Activated CD8-positive, alpha-beta memory T cell treated with anti-CD3 and anti-CD28 coated beads for 1 hour (primary cell): Measurements from ENCODE around the gene NCR2.

ENCODE experiments used
- DNase-seq, 2 donors: peaks; one replicate each; pipeline ENCODE4 v3.0.0-alpha.2; 2020; ENCODE audit warnings: low read depth in 1 of 2; ENCODE audit errors: extremely low read depth in 1 of 2

NCR2 gene

DNA sequence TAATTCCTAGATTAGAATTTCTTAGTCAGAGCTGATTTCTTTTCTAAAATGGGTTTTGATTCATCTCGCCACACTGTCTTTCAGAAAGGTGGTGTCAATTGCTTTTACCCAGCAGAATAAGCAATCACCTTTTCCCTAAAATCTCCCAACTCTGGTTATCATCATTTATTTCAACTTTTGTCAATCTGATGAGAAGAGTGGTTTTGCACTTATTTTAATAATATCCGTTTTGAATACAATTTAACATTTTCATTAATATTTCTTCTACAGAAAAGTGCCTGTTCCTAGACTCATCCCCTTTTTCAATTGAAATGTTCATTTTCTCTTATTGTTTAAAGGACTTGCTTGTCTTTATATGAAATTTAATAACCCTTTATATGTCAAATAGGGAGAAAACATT is 8.2 kb upstream of the NCR2 start:
- no peak for DNase-seq

DNA sequence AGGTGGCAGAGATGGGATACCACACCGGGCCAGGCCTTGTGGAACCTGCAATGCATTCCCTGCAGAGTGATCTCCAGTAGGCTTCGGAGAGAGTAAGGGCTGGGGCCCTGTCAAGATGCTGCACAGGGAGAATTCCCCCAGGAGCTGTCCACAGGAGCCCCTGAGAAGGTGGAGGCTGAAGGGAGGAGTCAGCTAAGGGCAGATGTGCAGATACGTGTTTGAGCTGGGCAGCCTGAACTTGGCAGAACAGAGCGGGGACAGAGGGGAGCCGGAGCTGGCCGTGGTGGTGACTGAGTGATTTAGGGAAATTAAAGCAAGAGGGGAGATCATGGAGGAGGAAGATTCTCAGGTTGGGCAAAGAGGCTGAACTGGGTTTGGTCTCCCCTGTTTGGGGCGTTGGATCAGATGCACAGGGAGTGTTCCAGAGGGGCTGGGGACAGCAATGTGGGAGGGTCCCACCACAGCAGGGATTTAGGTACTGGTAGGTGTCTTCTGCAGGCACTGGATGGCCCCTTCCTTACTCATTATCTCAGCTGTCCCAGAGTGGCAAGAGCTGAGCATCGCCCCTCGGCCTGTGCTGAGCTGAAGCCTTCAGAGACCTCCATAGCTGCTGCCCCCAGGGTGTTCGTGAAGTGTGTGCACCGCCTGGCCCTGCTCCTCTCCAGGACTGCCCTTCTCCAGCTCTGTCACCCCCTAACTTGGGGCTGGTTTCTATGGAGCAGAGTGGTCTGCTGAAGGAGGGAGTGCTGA is 3.8 kb upstream of the NCR2 start:
- no peak for DNase-seq

DNA sequence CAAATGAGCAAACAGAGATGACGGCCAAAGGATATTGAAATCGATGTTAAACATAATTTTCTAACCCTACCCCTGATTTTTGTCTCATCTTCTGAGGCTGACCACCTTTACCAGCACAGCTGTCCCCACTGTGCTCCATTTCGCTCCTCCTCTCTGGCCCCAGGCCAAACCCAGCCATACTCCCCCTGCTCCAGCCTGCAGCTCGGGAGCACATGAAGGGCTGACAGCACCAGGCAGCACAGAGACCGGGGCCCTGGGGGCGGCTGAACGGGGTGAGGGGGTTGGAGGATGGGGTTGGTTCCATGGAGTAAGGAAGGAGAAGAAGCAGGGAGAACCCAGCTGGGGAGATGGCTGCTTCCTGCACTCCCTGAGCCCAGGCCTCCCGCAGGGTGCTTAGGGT is 3.2 kb upstream of the NCR2 start:
- no peak for DNase-seq

DNA sequence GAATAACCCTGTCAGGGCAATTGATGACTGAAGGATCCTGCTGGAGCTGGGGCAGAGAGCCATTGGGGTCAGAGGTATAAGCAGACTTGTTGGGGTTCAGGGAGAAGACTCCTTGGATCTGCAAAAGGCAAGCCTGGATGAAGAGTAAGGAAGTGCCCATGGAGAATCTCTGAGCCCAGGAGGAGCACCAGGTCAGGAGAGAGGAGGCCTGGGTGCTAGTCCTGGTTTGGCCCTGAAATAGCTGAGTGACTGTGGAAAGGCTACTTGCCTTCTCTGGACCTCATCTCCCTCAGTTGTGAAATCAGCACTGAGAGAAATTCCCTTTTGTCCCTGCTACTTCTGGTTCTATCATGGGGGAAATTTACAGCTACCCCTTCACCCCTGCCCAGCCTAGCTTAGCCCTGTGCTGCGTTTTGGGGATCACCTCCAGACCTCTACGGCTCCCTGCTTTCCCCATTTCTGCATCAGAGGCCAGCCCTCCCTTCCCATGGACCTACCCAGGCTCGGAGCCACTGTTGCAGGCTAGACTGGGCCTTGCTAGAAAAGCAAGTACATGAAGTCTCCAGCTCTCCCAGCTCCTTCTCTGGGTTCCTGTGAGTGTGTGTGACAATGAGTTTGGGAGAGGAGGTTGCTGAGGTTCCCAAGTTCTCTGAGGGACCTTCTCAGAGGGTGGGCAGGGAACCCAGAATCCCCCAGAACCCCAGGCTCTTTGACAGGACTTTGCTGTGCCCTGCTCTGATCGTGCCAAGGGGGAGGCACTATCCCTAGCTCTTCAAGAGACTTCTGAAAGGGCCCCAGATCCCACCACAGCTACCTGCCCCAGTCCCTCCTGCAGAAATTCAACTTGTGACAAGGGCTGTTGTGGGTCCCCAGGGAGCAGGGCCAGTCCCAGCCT is 2.3 kb upstream of the NCR2 start:
- no peak for DNase-seq

DNA sequence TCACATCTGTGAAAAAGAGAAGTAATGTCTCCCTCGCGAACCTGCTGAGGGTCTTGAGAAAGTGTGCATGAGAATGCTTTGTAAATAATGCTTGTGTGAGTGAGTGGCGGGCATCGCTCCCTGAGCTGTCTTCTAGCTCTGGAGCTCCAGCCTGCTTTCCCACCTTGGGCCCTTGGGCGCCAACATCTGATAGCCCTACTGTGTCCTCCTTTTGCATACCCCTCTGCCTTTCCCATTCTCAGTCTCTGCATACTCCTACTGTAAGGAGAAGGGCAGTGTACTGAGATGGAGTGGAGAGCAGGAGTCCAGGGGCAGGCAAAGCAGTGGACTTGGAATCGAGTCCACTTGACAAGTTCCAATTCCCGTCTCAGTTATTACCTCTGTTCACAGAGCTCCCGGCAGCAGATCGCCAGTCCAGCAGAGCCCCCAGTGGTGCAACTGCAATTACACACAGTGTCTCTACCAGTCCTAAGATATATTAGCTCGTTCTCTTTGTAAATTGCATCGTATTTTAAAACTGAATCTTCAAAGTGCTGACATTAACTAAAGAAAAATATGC is 847 bp upstream of the NCR2 start:
- no peak for DNase-seq

DNA sequence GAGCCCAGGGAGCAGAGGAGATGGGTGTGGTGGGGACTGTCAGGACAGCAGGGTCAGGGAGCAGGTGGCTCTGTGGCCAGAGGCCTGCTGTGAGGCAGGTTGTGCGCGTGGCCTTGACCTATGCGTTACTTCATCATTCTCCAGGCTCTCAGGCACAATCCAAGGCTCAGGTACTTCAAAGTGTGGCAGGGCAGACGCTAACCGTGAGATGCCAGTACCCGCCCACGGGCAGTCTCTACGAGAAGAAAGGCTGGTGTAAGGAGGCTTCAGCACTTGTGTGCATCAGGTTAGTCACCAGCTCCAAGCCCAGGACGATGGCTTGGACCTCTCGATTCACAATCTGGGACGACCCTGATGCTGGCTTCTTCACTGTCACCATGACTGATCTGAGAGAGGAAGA is 535 bp downstream of the NCR2 start:
- no peak for DNase-seq

DNA sequence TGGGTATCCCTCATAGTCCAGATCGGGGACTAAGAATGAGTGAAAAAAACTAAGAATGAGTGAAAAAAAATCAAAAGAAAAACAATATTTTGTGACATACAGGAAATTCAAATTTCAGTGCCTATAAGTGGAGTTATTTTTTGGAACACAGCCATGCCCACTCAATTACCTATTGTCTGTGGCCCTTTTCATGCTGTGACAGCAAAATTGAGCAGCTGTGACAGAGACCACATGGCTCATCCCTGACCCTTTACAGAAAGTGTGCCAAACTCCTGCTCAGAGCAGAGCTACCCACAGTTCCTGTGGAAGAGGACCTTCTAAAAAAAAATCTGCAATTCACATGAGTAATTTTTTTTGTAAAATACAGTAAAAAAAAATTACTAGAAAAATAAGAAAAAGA is 1.4 kb downstream of the NCR2 start:
- no peak for DNase-seq

DNA sequence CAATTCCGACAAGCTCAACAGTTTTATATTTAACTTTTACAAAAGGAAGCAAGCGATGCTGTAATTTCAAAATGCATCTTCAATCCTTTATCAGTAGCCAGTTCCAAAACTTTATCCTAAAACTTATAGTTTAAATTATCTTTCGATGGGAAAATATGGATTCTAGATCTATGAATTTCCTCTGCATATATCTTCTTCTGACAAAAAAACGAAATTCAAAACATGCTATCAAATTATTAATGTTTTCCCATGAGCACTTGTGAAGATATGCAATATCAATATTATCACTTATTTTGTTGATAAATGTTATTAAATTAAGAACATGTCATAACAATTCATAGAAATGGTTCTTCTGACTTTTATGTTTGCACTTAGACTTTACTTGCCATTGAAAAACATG is 2.3 kb downstream of the NCR2 start:
- no peak for DNase-seq

DNA sequence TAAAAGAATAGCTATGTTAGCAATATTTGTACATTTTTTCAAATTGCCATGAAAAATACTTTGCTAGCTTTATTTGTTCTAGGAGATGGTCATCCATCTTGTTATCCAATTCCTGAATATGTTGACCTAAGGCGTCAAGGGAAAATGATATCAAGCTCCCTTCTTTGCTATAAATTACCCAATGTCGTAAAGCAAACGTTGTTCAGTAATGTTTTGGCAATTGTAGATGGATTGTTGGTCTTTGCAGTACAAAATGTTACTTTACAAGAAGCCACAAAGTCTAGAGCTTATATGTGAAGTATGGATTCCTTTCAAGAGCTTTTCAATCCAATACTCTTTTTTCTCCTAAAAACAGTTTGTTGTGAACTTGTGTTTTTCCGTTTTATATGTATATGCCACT is 3.3 kb downstream of the NCR2 start:
- no peak for DNase-seq

DNA sequence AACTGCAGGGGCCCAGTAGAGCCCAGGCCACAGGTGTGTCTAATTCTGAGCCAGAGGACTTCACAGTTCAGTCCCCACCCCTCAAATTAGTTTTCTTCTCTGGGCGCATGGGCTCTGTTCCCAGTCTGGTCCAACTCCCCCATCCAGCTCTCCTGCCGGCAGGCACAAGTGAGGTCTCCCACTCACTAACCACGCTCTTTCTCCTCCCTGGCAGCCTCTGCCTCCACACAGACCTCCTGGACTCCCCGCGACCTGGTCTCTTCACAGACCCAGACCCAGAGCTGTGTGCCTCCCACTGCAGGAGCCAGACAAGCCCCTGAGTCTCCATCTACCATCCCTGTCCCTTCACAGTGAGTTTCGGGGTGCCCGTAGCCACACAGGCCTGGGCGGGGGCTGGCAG is 6.2 kb downstream of the NCR2 start:
- no peak for DNase-seq

DNA sequence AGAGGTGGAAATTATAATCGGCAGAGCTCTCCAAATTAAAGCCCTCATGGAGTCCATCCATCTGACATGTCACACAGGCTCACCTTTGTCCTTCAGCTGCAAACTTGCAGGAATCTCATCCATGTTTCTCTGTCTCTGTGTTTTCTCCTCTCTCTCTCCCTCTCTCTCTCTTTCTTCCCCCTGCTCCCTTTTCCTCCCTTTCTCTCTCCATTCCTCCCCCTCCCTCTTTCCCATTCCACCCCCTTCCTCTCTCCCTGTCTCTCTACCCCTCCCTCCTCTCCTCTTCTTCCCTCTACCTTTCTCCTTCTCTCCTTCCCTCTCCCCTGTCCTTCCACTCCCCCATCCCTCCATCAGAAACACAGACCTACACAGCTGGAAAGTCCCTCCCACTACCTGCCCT is 6.8 kb downstream of the NCR2 start:
- DNase-seq: no peak

DNA sequence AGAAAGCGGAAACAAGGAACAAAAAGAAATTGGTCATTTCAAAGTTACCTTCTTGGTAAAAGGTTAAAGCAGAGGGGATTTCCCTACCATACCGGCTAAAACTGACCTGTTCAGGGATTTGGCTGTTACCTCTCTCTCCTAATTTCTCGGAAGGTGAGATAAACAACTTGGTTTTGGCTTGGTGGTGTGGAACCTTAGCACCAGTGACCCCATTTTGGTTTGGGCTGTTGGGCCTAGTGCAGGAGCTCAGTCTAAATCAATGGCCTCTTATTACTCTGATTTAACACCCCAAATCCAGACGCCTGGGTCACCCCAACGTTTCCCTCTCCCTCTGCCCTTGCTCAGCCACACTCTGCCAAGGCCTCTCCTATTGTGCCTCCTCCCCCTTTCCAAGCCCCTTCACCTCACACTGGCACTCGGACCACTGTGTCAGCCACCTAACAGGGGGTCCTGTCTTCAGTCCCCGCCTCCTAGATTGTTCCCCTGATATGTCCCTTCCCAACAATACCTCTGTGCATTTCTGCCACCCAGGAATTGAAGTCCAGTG is 8.3 kb downstream of the NCR2 start:
- DNase-seq: no peak

DNA sequence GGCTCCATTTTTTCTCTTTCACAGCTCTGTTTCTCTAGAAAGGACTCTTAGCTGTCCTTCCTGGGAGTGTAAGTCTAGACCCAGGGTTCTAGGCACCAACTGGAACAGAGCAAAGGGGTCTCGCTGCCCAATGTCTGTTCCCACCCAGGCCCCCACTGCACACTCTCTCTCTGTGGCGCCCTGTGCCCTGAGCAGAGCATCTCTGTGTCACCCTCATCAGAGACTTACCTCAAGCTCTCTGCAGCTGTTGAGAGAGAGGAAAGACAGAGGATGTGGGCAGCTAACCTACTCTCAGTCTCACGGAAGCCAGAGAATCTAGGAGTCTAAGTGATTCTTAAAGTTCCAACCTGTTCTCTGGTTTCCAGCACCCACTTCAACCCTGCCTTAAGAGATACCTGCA is 9.5 kb downstream of the NCR2 start:
- DNase-seq: no peak

DNA sequence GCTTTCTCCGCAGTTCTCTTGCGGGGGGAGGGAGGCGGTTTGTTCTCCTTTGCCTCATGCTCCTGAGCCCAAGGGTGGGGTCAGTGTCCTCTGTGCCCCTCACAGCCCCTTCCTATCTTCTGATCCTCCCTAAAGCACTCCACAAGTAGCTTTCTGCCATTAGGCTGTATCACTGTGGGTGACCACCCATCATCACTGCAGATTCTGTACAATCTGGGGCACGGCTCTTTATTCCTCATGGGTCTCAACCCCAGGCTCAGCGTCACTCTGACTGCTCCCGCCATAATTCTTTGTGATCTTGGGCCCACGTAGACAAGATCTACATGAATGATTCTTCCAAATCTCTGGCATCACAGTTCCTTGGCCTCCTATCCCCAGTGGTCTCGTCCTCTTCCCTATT is 10.5 kb downstream of the NCR2 start:
- DNase-seq: no peak

DNA sequence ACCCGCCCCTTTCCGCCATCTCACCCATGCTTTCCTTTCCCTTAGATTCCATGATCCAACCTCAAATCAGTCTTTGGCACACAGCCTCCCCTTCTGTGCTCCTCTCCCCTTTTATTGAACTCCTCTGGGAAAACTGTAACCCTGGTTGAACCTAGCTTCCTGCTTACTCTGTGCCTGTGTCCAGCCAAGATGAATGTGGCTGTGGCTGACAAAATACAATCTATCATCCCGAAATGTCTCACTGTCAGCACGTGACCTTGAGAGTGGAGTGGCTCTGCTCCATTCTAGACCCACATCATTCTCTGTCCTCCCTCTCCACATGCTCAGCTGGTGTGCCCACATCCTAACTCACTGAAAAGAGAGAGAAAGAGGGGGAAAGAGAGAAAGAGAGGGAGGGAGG is 11.0 kb downstream of the NCR2 start:
- no peak for DNase-seq

DNA sequence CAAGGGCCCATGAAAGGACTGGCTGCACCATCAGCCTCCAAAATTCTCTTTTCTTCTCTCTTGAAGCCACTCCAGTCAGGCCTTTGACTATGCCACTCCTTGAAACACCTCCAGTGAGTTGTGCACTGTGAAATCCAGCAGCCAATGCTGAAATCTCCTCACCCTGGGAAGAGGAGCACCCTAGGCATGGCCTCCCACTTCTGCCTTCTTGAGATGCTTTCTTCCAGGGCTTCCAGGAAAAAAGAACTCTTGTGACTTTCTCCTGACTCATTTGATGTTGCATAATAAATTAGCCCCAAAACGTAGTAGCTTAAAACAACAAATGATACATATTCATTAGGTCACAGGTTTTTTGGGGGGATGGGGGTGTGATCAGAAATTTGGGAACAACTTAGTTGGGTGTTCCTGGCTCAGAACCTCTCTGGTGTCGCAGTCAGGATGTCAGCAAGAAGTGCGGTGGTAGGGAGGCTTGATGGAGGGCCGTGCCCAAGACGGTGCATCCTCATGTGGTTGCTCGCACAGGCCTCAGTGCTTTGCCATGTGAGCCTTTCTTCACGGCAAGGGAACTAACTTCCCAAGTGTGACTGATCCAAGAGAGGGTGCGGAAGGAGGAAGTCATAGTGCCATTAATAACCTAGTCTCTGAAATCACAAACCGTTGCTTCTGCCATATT is 12.1 kb downstream of the NCR2 start:
- DNase-seq: no peak

DNA sequence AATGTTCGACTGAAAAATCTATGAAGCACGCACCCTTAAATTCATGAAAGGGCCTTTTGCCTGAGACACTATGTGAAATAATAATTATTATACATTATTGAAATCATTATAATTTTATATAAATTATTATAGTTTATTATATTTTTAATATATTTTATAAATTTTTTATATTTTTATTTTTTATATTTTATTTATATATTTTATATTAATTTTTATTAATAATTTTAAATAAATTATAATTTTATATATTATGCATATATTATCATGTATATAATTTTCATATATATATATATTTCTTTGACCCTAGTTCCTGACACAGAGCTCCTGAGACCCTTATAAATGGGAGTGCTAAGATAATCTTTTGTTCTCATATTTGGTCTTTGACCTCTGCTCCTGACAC is 13.5 kb downstream of the NCR2 start:
- DNase-seq: no peak

DNA sequence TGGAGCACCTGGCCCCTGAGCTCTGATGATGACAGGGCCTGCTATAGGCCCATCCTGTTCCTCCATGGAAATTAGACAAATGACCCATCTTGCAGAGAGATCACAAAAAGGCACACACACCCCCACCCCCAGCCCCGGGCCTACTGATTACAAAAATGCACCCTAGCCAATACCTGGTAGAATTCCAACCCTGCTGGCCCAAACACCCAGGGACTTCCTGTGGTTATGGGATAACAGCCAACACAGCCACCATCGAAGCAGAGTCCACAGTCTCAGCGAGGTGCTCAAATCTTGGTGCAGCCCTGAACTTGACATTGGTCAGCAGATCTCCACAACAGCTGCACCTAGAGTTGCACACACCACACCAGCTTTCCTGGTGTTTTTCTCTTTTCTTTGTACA is 17.0 kb downstream of the NCR2 start:
- DNase-seq: no peak

DNA sequence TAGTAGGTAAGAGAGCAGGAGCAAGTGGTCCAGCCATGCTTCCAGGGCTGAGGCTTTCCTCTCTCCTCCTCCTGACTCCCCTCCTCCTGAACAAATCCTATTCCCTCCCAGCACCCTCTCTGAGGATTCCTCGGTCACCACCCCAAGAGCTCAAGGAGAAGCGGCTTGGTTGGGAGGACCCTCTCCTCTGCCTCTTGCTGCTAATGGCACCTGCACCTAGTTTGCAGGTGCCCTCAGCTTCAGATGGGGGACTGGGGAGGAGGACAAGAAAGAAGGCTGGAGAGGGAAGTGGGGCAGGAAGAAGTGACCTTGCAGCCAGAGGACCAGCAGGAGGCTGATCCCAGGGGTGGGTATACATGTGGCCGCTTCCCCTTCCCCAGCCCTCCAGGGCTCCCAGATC is 17.5 kb downstream of the NCR2 start:
- no peak for DNase-seq

DNA sequence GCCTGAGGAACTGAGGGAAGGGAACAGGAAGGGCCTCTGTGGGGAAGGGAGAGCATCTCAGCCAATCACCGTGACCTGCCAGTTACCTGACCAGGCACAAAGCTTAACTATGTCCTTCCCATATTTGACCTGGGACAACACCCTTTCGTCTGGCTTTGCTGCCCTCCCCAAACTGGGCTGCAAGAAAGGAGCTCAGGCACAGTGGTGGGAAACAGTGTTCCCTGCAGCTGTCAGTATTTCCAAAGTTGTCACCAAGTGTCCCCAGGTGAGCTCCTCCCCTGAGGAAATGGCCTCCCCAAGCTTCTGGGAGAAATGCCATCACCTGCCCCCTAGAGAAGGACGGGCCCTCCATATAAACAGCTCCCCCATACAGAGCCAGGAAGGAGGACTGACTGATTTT is 17.9 kb downstream of the NCR2 start:
- no peak for DNase-seq

DNA sequence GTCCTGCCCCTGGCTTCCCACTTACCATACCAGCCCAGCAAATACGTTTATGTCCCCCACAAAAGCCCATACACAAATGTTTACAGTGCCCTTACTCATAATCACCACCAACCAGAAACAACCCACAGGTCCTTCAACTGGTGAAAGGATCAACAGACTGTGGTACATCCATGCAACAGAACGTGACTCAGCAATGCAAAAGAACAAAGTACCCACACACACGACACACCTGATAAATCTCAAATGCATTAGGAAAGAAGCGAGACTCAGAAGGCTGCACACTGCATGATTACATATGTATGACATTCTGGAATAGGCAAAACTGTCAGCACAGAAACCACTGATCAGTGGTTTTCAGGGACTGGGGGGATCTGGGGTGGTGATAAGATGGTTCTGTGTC is 20.5 kb downstream of the NCR2 start:
- DNase-seq: no peak
